ENCODE measurements around the gene EMB. TPM values are rescaled to one million over a fixed set of nuclear protein-coding genes. Genes with fewer than 3 reads are reported as not detected.

Gene EMB
- total RNA-seq, 1 donor from 2014 or later = 49.1 TPM

Other genes starting within 250 kb of the EMB start
- 28.0 TPM for gene PARP8, start 225.3 kb upstream of the EMB start, total RNA-seq

Measured in mesenteric fat pad (tissue), 1 donor.